DOHH2 (cell line): ENCODE data around the gene TRIM9.

Source experiments
- EZH2phosphoT487 ChIP-seq: fragments of 200-600 bp; sonication (generic); IDR thresholded peaks from 2 replicates; pipeline ENCODE4 v1.6.1; 2017; ENCODE audit warnings: borderline replicate concordance, mild to moderate bottlenecking, antibody characterized with exemption, low read length, moderate library complexity, mixed read lengths
- TF ChIP-seq, protein P1 (sequence below): fragments of 200-600 bp; sonication (generic); IDR thresholded peaks from one replicate; pipeline ENCODE4 v1.5.1; 2014; ENCODE audit warnings: antibody characterized with exemption, mild to moderate bottlenecking, low read depth, low read length; ENCODE audit not compliant: poor library complexity, severe bottlenecking

GRCh38 chr14:50932592-50933495 lies 162.1 kb downstream of the TRIM9 start:
- TF ChIP-seq, protein P1, sequence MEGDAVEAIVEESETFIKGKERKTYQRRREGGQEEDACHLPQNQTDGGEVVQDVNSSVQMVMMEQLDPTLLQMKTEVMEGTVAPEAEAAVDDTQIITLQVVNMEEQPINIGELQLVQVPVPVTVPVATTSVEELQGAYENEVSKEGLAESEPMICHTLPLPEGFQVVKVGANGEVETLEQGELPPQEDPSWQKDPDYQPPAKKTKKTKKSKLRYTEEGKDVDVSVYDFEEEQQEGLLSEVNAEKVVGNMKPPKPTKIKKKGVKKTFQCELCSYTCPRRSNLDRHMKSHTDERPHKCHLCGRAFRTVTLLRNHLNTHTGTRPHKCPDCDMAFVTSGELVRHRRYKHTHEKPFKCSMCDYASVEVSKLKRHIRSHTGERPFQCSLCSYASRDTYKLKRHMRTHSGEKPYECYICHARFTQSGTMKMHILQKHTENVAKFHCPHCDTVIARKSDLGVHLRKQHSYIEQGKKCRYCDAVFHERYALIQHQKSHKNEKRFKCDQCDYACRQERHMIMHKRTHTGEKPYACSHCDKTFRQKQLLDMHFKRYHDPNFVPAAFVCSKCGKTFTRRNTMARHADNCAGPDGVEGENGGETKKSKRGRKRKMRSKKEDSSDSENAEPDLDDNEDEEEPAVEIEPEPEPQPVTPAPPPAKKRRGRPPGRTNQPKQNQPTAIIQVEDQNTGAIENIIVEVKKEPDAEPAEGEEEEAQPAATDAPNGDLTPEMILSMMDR: no peak
- no peak for TF ChIP-seq EZH2phosphoT487
